H1 (cell line): ENCODE results near the gene RO60. TPM values are rescaled to one million over a fixed set of nuclear protein-coding genes. Genes with fewer than 3 reads are reported as not detected.

Source experiments
- CTCF ChIA-PET: fragments of 300-600 bp; sonication (Branson Sonifier 250); formaldehyde crosslinking; loops from one replicate; lab custom pipeline; 2021; ENCODE audit not compliant: partially characterized antibody; lab: Charles Lee
- POLR2A ChIA-PET: fragments of 300-600 bp; sonication (Branson Sonifier 250); formaldehyde crosslinking; loops from one replicate; lab custom pipeline; 2021; ENCODE audit warnings: inconsistent platforms; ENCODE audit not compliant: partially characterized antibody; lab: Charles Lee
- DNase-seq, 2 experiments: peaks; one replicate each; pipeline versions ENCODE4 v3.0.0 to v3.0.0-alpha.2; 2010 to 2022; ENCODE audit warnings: low spot score in 2 of 2, low read depth in 1 of 2, mixed read lengths in 1 of 2
- FAIRE-seq: peaks from 2 replicates; lab custom pipeline; 2011; peaks lifted over from hg19 to GRCh38; lab: Jason Lieb, UNC
- H2AFZ ChIP-seq: 2 replicates; pipeline ENCODE4 v1.8.1; 2012; ENCODE audit warnings: low read length, inconsistent platforms
- H2AK5ac ChIP-seq: 2 replicates; pipeline ENCODE4 v1.6.1; 2013; ENCODE audit warnings: low read depth, low read length
- H2BK120ac ChIP-seq: replicated peaks from 2 replicates; pipeline ENCODE3; 2013; ENCODE audit warnings: low read depth, low read length, inconsistent platforms
- H2BK12ac ChIP-seq: 2 replicates; pipeline ENCODE4 v1.6.1; 2013; ENCODE audit warnings: low read depth, low read length
- H2BK15ac ChIP-seq: 2 replicates; pipeline ENCODE4 v1.6.1; 2013; ENCODE audit warnings: low read length
- H2BK20ac ChIP-seq: 2 replicates; pipeline ENCODE4 v1.6.1; 2013; ENCODE audit warnings: low read length
- H2BK5ac ChIP-seq: 2 replicates; pipeline ENCODE4 v1.6.1; 2013; ENCODE audit warnings: low read depth, low read length
- H3K14ac ChIP-seq: 2 replicates; pipeline ENCODE4 v1.6.1; 2013; ENCODE audit warnings: inconsistent platforms; ENCODE audit not compliant: insufficient read length
- H3K18ac ChIP-seq: 2 replicates; pipeline ENCODE4 v1.6.1; 2013; ENCODE audit warnings: low read length; ENCODE audit errors: extremely low read depth
- H3K23ac ChIP-seq: 2 replicates; pipeline ENCODE4 v1.6.1; 2013; ENCODE audit warnings: inconsistent platforms; ENCODE audit not compliant: insufficient read length
- H3K23me2 ChIP-seq: 2 replicates; pipeline ENCODE4 v1.6.1; 2013; ENCODE audit warnings: low read depth, low read length
- H3K27ac ChIP-seq: 2 replicates; pipeline ENCODE4 v1.6.1; 2011; ENCODE audit warnings: low read depth, low read length, inconsistent platforms
- H3K27me3 ChIP-seq, 4 experiments: replicated peaks in 1 of 4; 1 replicate in 1 of 4; 2 replicates in 3 of 4; pipeline versions ENCODE4 v1.6.1 to v1.8.1; 2011 to 2013; ENCODE audit warnings: low read length in 3 of 4, mild to moderate bottlenecking in 3 of 4, inconsistent platforms in 2 of 4, mixed read lengths in 2 of 4, moderate library complexity in 1 of 4; ENCODE audit not compliant: control insufficient read depth in 3 of 4, insufficient read depth in 3 of 4; ENCODE audit errors: extremely low read depth in 1 of 4
- H3K36me3 ChIP-seq, 4 experiments: 2 replicates each; pipeline versions ENCODE4 v1.6.1 to v1.8.1; 2011 to 2013; ENCODE audit warnings: mild to moderate bottlenecking in 4 of 4, low read length in 3 of 4, moderate library complexity in 2 of 4, control low read depth in 1 of 4, inconsistent platforms in 1 of 4; ENCODE audit not compliant: insufficient read depth in 4 of 4, control insufficient read depth in 2 of 4
- H3K4ac ChIP-seq: replicated peaks from 2 replicates; pipeline ENCODE3; 2013; ENCODE audit warnings: low read length, low read depth, mixed read lengths, inconsistent platforms; ENCODE audit not compliant: insufficient read length
- H3K4me1 ChIP-seq, 4 experiments: replicated peaks in 1 of 4; 1 replicate in 1 of 4; 2 replicates in 3 of 4; pipeline versions ENCODE4 v1.6.1 to v1.8.1; 2011 to 2013; ENCODE audit warnings: low read length in 3 of 4, inconsistent platforms in 2 of 4, mixed read lengths in 1 of 4; ENCODE audit not compliant: insufficient read depth in 4 of 4, control insufficient read depth in 3 of 4
- H3K4me2 ChIP-seq, 2 experiments: 2 replicates each; pipeline versions ENCODE4 v1.6.1 to v1.8.1; 2011 to 2013; ENCODE audit warnings: low read depth in 2 of 2, low read length in 2 of 2, control low read depth in 1 of 2, inconsistent platforms in 1 of 2, mild to moderate bottlenecking in 1 of 2; ENCODE audit not compliant: insufficient read depth in 1 of 2
- H3K4me3 ChIP-seq, 4 experiments: fragments of 200-600, 300-600 bp in 1 of 4; sonication (generic), shearing (Covaris generic), sonication (Bioruptor Twin) in 1 of 4; 2 replicates each; pipeline versions ENCODE4 v1.5.1 to v1.8.1; 2011 to 2016; ENCODE audit warnings: low read length in 4 of 4, low read depth in 3 of 4, control low read depth in 2 of 4, inconsistent platforms in 2 of 4, mild to moderate bottlenecking in 2 of 4, mixed read lengths in 1 of 4, moderate library complexity in 1 of 4; ENCODE audit not compliant: insufficient read depth in 2 of 4; ENCODE audit errors: extremely low read depth in 1 of 4
- H3K56ac ChIP-seq: replicated peaks from 2 replicates; pipeline ENCODE3; 2013; ENCODE audit warnings: low read depth, mild to moderate bottlenecking, mixed read lengths, low read length, inconsistent platforms; ENCODE audit not compliant: insufficient read length
- H3K79me1 ChIP-seq: 2 replicates; pipeline ENCODE4 v1.6.1; 2013; ENCODE audit warnings: low read depth, low read length, control low read depth
- H3K79me2 ChIP-seq, 2 experiments: 2 replicates each; pipeline versions ENCODE4 v1.6.1 to v1.8.1; 2012 to 2013; ENCODE audit warnings: low read length in 2 of 2, mild to moderate bottlenecking in 2 of 2, inconsistent platforms in 1 of 2; ENCODE audit not compliant: insufficient read depth in 2 of 2, control insufficient read depth in 1 of 2
- H3K9ac ChIP-seq, 4 experiments: replicated peaks in 1 of 4; 1 replicate in 1 of 4; 2 replicates in 3 of 4; pipeline versions ENCODE4 v1.6.1 to v1.8.1; 2011 to 2013; ENCODE audit warnings: low read depth in 3 of 4, low read length in 3 of 4, control low read depth in 2 of 4, mild to moderate bottlenecking in 2 of 4, moderate library complexity in 2 of 4, inconsistent platforms in 1 of 4; ENCODE audit errors: extremely low read depth in 1 of 4
- H3K9me3 ChIP-seq, 2 experiments: 2 replicates each; pipeline versions ENCODE4 v1.6.1 to v1.8.1; 2012 to 2013; ENCODE audit warnings: mild to moderate bottlenecking in 2 of 2, moderate library complexity in 2 of 2, control low read depth in 1 of 2, inconsistent platforms in 1 of 2, low read depth in 1 of 2, low read length in 1 of 2, mixed read lengths in 1 of 2; ENCODE audit not compliant: insufficient read depth in 2 of 2
- H4K20me1 ChIP-seq, 2 experiments: replicated peaks in 1 of 2; 2 replicates each; pipeline versions ENCODE3 to v1.8.1; 2011 to 2013; ENCODE audit warnings: inconsistent platforms in 2 of 2, low read length in 2 of 2, mild to moderate bottlenecking in 1 of 2; ENCODE audit not compliant: insufficient read depth in 2 of 2, control insufficient read depth in 1 of 2
- H4K5ac ChIP-seq: 2 replicates; pipeline ENCODE4 v1.6.1; 2013; ENCODE audit warnings: low read length, low read depth, mixed read lengths, inconsistent platforms; ENCODE audit not compliant: insufficient read length
- H4K8ac ChIP-seq: 2 replicates; pipeline ENCODE4 v1.8.0; 2013; ENCODE audit warnings: mild to moderate bottlenecking, moderate library complexity, low read length, inconsistent platforms; ENCODE audit not compliant: insufficient read depth; ENCODE audit errors: extremely low read depth
- H4K91ac ChIP-seq: replicated peaks from 2 replicates; pipeline ENCODE3; 2013; ENCODE audit warnings: low read length, mixed read lengths, inconsistent platforms; ENCODE audit not compliant: insufficient read length
- BRCA1 ChIP-seq: IDR thresholded peaks from 2 replicates; pipeline ENCODE4 v1.6.1; 2012; ENCODE audit warnings: low read depth, low read length, improper control_type of control experiment
- GABPA ChIP-seq: IDR thresholded peaks from 2 replicates; pipeline ENCODE4 v1.6.1; 2011; ENCODE audit warnings: mild to moderate bottlenecking, low read length, moderate library complexity, borderline replicate concordance; ENCODE audit not compliant: insufficient read depth
- HDAC6 ChIP-seq: IDR thresholded peaks from one replicate; pipeline ENCODE4 v1.7.1; 2012; ENCODE audit warnings: low read depth, mild to moderate bottlenecking, inconsistent platforms, low read length, moderate library complexity
- KDM1A ChIP-seq: fragments of 200-600, 300-600 bp; sonication (generic); IDR thresholded peaks from 2 replicates; pipeline ENCODE4 v1.7.1; 2016; ENCODE audit warnings: mild to moderate bottlenecking, low read length, borderline replicate concordance
- NRF1 ChIP-seq: IDR thresholded peaks from 2 replicates; pipeline ENCODE4 v1.6.1; 2011; ENCODE audit warnings: mild to moderate bottlenecking, low read depth, low read length, improper control_type of control experiment
- RBBP5 ChIP-seq: IDR thresholded peaks from 2 replicates; pipeline ENCODE4 v1.7.1; 2012; ENCODE audit warnings: low read depth, mild to moderate bottlenecking, inconsistent platforms, low read length, moderate library complexity, borderline replicate concordance
- TAF1 ChIP-seq: IDR thresholded peaks from 2 replicates; pipeline ENCODE4 v1.6.1; 2011; ENCODE audit warnings: mild to moderate bottlenecking, low read depth, low read length
- TEAD4 ChIP-seq: IDR thresholded peaks from 2 replicates; pipeline ENCODE4 v1.6.1; 2012; ENCODE audit warnings: low read depth, low read length, inconsistent platforms, mixed read lengths
- WGBS, 2 experiments: shearing (Covaris generic) in 1 of 2; methylation state at CpG; one replicate each; pipeline versions ENCODE4 v1.1.6 to v1.1.7; 2013 to 2015; ENCODE audit warnings: low lambda C conversion rate in 2 of 2, mixed read lengths in 2 of 2, inconsistent platforms in 1 of 2, low coverage in 1 of 2, missing lambda C conversion rate in 1 of 2; ENCODE audit not compliant: insufficient replicate concordance in 2 of 2, insufficient coverage in 1 of 2, insufficient read length in 1 of 2; ENCODE audit errors: extremely low coverage in 1 of 2, missing lambda C conversion rate in 1 of 2; 5-methylcytosine and 5-hydroxymethylcytosine counted together
- polyA plus RNA-seq, 7 experiments: library from polyadenylated mRNA; depleted of rRNA in 3 of 7; stranded (reverse) in 5 of 7; unstranded in 2 of 7; fragments of >200 nt in 5 of 7; fragments of 200-250 nt in 2 of 7; gene quantifications; 1 replicate in 5 of 7; 2 replicates in 1 of 7; 4 replicates in 1 of 7; pipeline versions ENCODE4 v1.2.1 to v1.2.3, GENCODE V29; 2011 to 2013; ENCODE audit warnings: missing spikeins in 2 of 7, mixed read lengths in 2 of 7
- total RNA-seq: library from RNA; stranded (reverse); fragmentation: NEBNext Ultra II Directional; extraction: Animal tissue kit (Norgen Biotek cat#: 25700); gene quantifications from 2 replicates; pipeline ENCODE4 v1.2.1, GENCODE V29; 2021

Gene RO60
- total and polyA plus RNA-seq, 2 of the 8 experiments (the other 6 are each of a cell fraction or from before 2014, with no cell fraction given) = 13.6 to 103 TPM

GRCh38 chr1:193060406-193060805, 994 bp downstream of the RO60 start:
- H3K27me3 ChIP-seq = no peaks in the 10 kb centered on the region
- no peak overlapping the region for H4K8ac ChIP-seq
- H2BK20ac ChIP-seq = no peak overlapping the region
- H2BK5ac ChIP-seq = no peak overlapping the region
- no peak overlapping the region for H4K91ac ChIP-seq
- H3K79me1 ChIP-seq = peaks cover 9% of the 10 kb centered on the region; the same call in 1 of the 2 replicates
- H3K9me3 ChIP-seq = no peaks in the 10 kb centered on the region
- TF ChIP-seq GABPA (no peak), HDAC6 (no peak), BRCA1 (no peak), KDM1A (no peak), NRF1 (no peak), RBBP5 (no peak), TAF1 (no peak), TEAD4 (no peak)
- no peak overlapping the region for H4K5ac ChIP-seq
- no peak overlapping the region for H2AFZ ChIP-seq
- FAIRE-seq (no peak), DNase-seq (no peak)
- no peak overlapping the region for H3K27ac ChIP-seq
- H3K56ac ChIP-seq = no peak overlapping the region
- peaks cover 20 to 88% of the 10 kb centered on the region in 2 experiments for H3K79me2 ChIP-seq
- peaks cover 9% of the 10 kb centered on the region for H3K23me2 ChIP-seq
- H3K4me2 ChIP-seq = peak overlapping the region; percentile 87 to 91
- H3K14ac ChIP-seq = no peak overlapping the region
- H3K36me3 ChIP-seq = no peaks in the 10 kb centered on the region
- H3K4ac ChIP-seq = no peak overlapping the region
- CTCF ChIA-PET = no interaction called here
- WGBS, 2 experiments = 27% methylated on average over 4 of the region's 4 CpGs; no CpG with 5 or more reads in 1 of the 2 experiments
- no peak overlapping the region for H3K23ac ChIP-seq
- no peak overlapping the region for H2AK5ac ChIP-seq
- POLR2A ChIA-PET = interaction anchor here (0.7 kb wide), 1 partner anchor 45 kb away, joined by 3 read pairs; the partner anchor contains the start of gene GLRX2
- H3K9ac ChIP-seq = peak overlapping the region; percentile 61 to 96 (median 80); a peak in 6 of 7 replicates
- no peak overlapping the region for H2BK15ac ChIP-seq
- H2BK120ac ChIP-seq = no peak overlapping the region
- H2BK12ac ChIP-seq = no peak overlapping the region
- H4K20me1 ChIP-seq = peaks cover 10% of the 10 kb centered on the region in 2 experiments
- peaks cover 0 to 5% (median 3%) of the 10 kb centered on the region in 4 experiments; a peak in 3 of 7 replicates for H3K4me1 ChIP-seq
- H3K18ac ChIP-seq = no peak overlapping the region; the same call in 1 of the 2 replicates
- peak overlapping the region; percentile 94 to 96 (median 94) for H3K4me3 ChIP-seq
